Measurements from ENCODE around the gene PHLDB1. TPM values are rescaled to one million over a fixed set of nuclear protein-coding genes. Genes with fewer than 3 reads are reported as not detected.
A peak's percentile ranks its signal among the peaks of the same experiment; 100 is the strongest.
"Not testable (repeated sequence)": the region's sequence is repeated elsewhere in the genome, so short reads cannot be mapped to it uniquely, and the experiment has no call there.

Gene PHLDB1
- total and polyA plus RNA-seq, 5 experiments from 2014 or later: 0.07 to 4.1 (median 1.7) TPM; not detected in 1

GRCh38 chr11:118587952-118588351 lies 19.5 kb upstream of the PHLDB1 start:
- DNase-seq: no peak
- Mint-ChIP-seq H3K4me1 (peaks cover 0 to 5% (median 1%) of the 10 kb centered on the region in 4 donors), H3K4me3 (no peak overlapping the region), H3K27ac (peak overlapping the region in 5 of 10 donors; percentile 40 to 86 (median 72)), H3K27me3 (no peaks in the 10 kb centered on the region), H3K9me3 (no peaks in the 10 kb centered on the region), H3K36me3 (peaks cover 0 to 96% (median 23%) of the 10 kb centered on the region in 3 donors)
- no peak for ATAC-seq
- POLR2A ChIA-PET: no interaction called here

GRCh38 chr11:118592616-118593367 lies 14.6 kb upstream of the PHLDB1 start:
- peaks cover 4 to 91% (median 12%) of the 10 kb centered on the region in 3 donors for H3K36me3 Mint-ChIP-seq

GRCh38 chr11:118594984-118595383 lies 12.4 kb upstream of the PHLDB1 start:
- peak overlapping the region; percentile 2 to 84 (median 60) for H3K27ac Mint-ChIP-seq
- ATAC-seq (peak; percentile 74 to 77), DNase-seq (peak in 6 of 10 donors; percentile 13 to 76 (median 56))
- H3K27me3 Mint-ChIP-seq, H3K9me3 Mint-ChIP-seq: not testable (repeated sequence)
- POLR2A ChIA-PET: interaction anchor here (0.6 to 1.5 kb wide), 4 partner anchors 13 to 196 kb away, joined by 3 to 8 read pairs (median 4); partner anchors contain the start of genes DDX6 and PHLDB1
- peak overlapping the region in 2 of 10 donors; percentile 0 to 1 for H3K4me3 Mint-ChIP-seq
- peaks cover 4 to 91% (median 9%) of the 10 kb centered on the region in 3 donors for H3K36me3 Mint-ChIP-seq
- H3K4me1 Mint-ChIP-seq: peaks cover 6 to 17% (median 11%) of the 10 kb centered on the region in 4 donors

More at GRCh38 chr11:118592616-118593367, 14.6 kb upstream of the PHLDB1 start:
- DNase-seq (no peak), ATAC-seq (no peak)
- H3K4me1 Mint-ChIP-seq: peaks cover 4 to 17% (median 11%) of the 10 kb centered on the region in 4 donors
- peak overlapping the region in 2 of 10 donors; percentile 3 to 19 for H3K27ac Mint-ChIP-seq
- no peaks in the 10 kb centered on the region for H3K9me3 Mint-ChIP-seq
- no peak overlapping the region for H3K4me3 Mint-ChIP-seq
- POLR2A ChIA-PET: no interaction called here
- no peaks in the 10 kb centered on the region for H3K27me3 Mint-ChIP-seq

GRCh38 chr11:118596224-118597146 lies 10.9 kb upstream of the PHLDB1 start:
- Mint-ChIP-seq H3K9me3 (no peaks in the 10 kb centered on the region), H3K36me3 (peaks cover 4 to 90% (median 9%) of the 10 kb centered on the region in 3 donors), H3K27me3 (no peaks in the 10 kb centered on the region), H3K4me3 (no peak overlapping the region), H3K27ac (peak overlapping the region; percentile 33 to 88 (median 72)), H3K4me1 (peaks cover 6 to 17% (median 11%) of the 10 kb centered on the region in 4 donors)
- POLR2A ChIA-PET: no interaction called here
- no peak for DNase-seq
- no peak for ATAC-seq

GRCh38 chr11:118597556-118597955 lies 9.9 kb upstream of the PHLDB1 start:
- DNase-seq (no peak), ATAC-seq (no peak)
- H3K4me3 Mint-ChIP-seq: no peak overlapping the region
- H3K36me3 Mint-ChIP-seq: peaks cover 4 to 91% (median 8%) of the 10 kb centered on the region in 3 donors
- POLR2A ChIA-PET: interaction anchor here (0.6 to 1.9 kb wide), 3 partner anchors 9 to 15 kb away, joined by 3 to 6 read pairs (median 4); no protein-coding TSS in a partner anchor
- no peaks in the 10 kb centered on the region for H3K27me3 Mint-ChIP-seq
- peaks cover 6 to 17% (median 11%) of the 10 kb centered on the region in 4 donors for H3K4me1 Mint-ChIP-seq
- peak overlapping the region in 4 of 10 donors; percentile 16 to 74 (median 28) for H3K27ac Mint-ChIP-seq
- no peaks in the 10 kb centered on the region for H3K9me3 Mint-ChIP-seq

GRCh38 chr11:118602331-118602730 lies 5.1 kb upstream of the PHLDB1 start:
- no peak overlapping the region for H3K4me3 Mint-ChIP-seq
- POLR2A ChIA-PET: interaction anchor here (1.2 kb wide), 1 partner anchor 10 kb away, joined by 3 read pairs; no protein-coding TSS in a partner anchor
- H3K27ac Mint-ChIP-seq: peak overlapping the region in 5 of 10 donors; percentile 7 to 70 (median 66)
- no peaks in the 10 kb centered on the region for H3K27me3 Mint-ChIP-seq
- DNase-seq (no peak), ATAC-seq (no peak)
- H3K4me1 Mint-ChIP-seq: peaks cover 4 to 7% (median 6%) of the 10 kb centered on the region in 4 donors
- peaks cover 0 to 57% (median 0%) of the 10 kb centered on the region in 3 donors for H3K36me3 Mint-ChIP-seq
- H3K9me3 Mint-ChIP-seq: no peaks in the 10 kb centered on the region

- Mint-ChIP-seq H3K27ac (peak overlapping the region in 3 of 10 donors; percentile 7 to 48 (median 34)), H3K4me1 (peaks cover 6 to 11% (median 8%) of the 10 kb centered on the region in 4 donors), H3K36me3 (peaks cover 0 to 45% (median 0%) of the 10 kb centered on the region in 3 donors)
- DNase-seq, H3K4me3 Mint-ChIP-seq, H3K27me3 Mint-ChIP-seq, H3K9me3 Mint-ChIP-seq, ATAC-seq, POLR2A ChIA-PET: not testable (repeated sequence)
These were observed 3.7 kb upstream of the PHLDB1 start for GRCh38 chr11:118603709-118604108.

GRCh38 chr11:118604566-118604965 lies 2.8 kb upstream of the PHLDB1 start:
- Mint-ChIP-seq H3K4me3 (no peak overlapping the region), H3K27ac (peak overlapping the region in 6 of 10 donors; percentile 1 to 69 (median 37))
- no peak for ATAC-seq

GRCh38 chr11:118605116-118605867 lies 2.1 kb upstream of the PHLDB1 start:
- H3K27ac Mint-ChIP-seq: peak overlapping the region in 7 of 10 donors; percentile 25 to 74 (median 40)
- POLR2A ChIA-PET: interaction anchor here (1.5 kb wide), 1 partner anchor 33 kb away, joined by 4 read pairs; the partner anchor contains the start of gene ARCN1
- no peak for ATAC-seq
- peaks cover 0 to 29% (median 0%) of the 10 kb centered on the region in 3 donors for H3K36me3 Mint-ChIP-seq
- H3K4me1 Mint-ChIP-seq: peaks cover 17 to 27% (median 21%) of the 10 kb centered on the region in 4 donors
- H3K27me3 Mint-ChIP-seq: peaks cover 0 to 11% (median 0%) of the 10 kb centered on the region in 5 donors
- no peaks in the 10 kb centered on the region for H3K9me3 Mint-ChIP-seq
- peak overlapping the region in 1 of 10 donors; percentile 36 for H3K4me3 Mint-ChIP-seq
- no peak for DNase-seq

More at GRCh38 chr11:118604566-118604965, 2.8 kb upstream of the PHLDB1 start:
- Mint-ChIP-seq H3K9me3 (no peaks in the 10 kb centered on the region), H3K36me3 (peaks cover 0 to 36% (median 0%) of the 10 kb centered on the region in 3 donors), H3K4me1 (peaks cover 14 to 19% (median 16%) of the 10 kb centered on the region in 4 donors), H3K27me3 (peaks cover 0 to 8% (median 0%) of the 10 kb centered on the region in 5 donors)
- POLR2A ChIA-PET: no interaction called here
- DNase-seq: no peak

GRCh38 chr11:118606157-118606843 lies 1.1 kb upstream of the PHLDB1 start:
- no peaks in the 10 kb centered on the region for H3K9me3 Mint-ChIP-seq
- peaks cover 0 to 20% (median 0%) of the 10 kb centered on the region in 3 donors for H3K36me3 Mint-ChIP-seq
- DNase-seq (no peak), ATAC-seq (no peak)
- peak overlapping the region; percentile 48 to 87 (median 71) for H3K4me3 Mint-ChIP-seq
- peaks cover 0 to 14% (median under 1%) of the 10 kb centered on the region in 5 donors for H3K27me3 Mint-ChIP-seq
- H3K4me1 Mint-ChIP-seq: peaks cover 20 to 33% (median 26%) of the 10 kb centered on the region in 4 donors
- H3K27ac Mint-ChIP-seq: peak overlapping the region in 7 of 10 donors; percentile 81 to 95 (median 86)
- POLR2A ChIA-PET: interaction anchor here (0.5 to 1.8 kb wide), 5 partner anchors 8 to 308 kb away, joined by 3 to 5 read pairs (median 3); partner anchors contain the start of gene ARCN1

GRCh38 chr11:118606844-118607228 lies 579 bp upstream of the PHLDB1 start:
- Mint-ChIP-seq H3K36me3 (peaks cover 0 to 14% (median 0%) of the 10 kb centered on the region in 3 donors), H3K27me3 (peaks cover 0 to 15% (median 1%) of the 10 kb centered on the region in 5 donors), H3K4me1 (peaks cover 21 to 35% (median 26%) of the 10 kb centered on the region in 4 donors), H3K27ac (peak overlapping the region in 8 of 10 donors; percentile 16 to 95 (median 84)), H3K9me3 (no peaks in the 10 kb centered on the region), H3K4me3 (peak overlapping the region; percentile 48 to 87 (median 71))
- no peak for ATAC-seq
- POLR2A ChIA-PET: interaction anchor here (0.8 to 1.8 kb wide), 4 partner anchors 8 to 307 kb away, joined by 3 to 5 read pairs (median 4); partner anchors contain the start of gene ARCN1
- DNase-seq: no peak

Data from naive thymus-derived CD8-positive, alpha-beta T cell (primary cell).